HG03378 (cell line): ENCODE measurements around the gene WASL.
"Not testable (repeated sequence)": the region's sequence is repeated elsewhere in the genome, so short reads cannot be mapped to it uniquely, and the experiment has no call there.

Experiments
- ATAC-seq: cut with Tn5 transposase; IDR thresholded peaks from one replicate; pipeline ENCODE4 v1.9.1; 2021; ENCODE audit warnings: mild to moderate bottlenecking, moderate library complexity; ENCODE audit not compliant: unreplicated experiment

Gene WASL

GRCh38 chr7:123770378-123770777, 21.6 kb upstream of the WASL start:
- peak; percentile 96 for ATAC-seq

GRCh38 chr7:123769371-123769770, 20.6 kb upstream of the WASL start:
- ATAC-seq = no peak

DNA sequence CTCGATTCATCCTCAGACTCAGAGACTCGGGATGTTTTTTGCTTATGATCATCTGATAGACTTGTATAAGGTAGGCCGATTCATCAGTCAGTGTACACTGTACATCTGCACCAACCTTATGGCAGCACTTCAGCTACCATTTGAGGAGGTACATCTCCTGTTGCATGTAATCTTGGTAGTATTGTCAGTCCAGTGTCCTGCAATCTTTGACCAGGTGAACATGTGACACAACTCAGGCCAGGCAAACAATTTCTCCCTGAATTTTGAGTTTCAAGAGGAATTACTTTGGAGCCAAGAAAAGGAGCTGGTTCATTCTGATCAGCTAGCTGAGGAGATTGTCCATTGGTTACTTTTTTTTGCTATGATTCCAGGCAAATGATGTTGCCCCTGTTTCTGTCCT, 19.7 kb upstream of the WASL start:
- ATAC-seq = no peak

DNA sequence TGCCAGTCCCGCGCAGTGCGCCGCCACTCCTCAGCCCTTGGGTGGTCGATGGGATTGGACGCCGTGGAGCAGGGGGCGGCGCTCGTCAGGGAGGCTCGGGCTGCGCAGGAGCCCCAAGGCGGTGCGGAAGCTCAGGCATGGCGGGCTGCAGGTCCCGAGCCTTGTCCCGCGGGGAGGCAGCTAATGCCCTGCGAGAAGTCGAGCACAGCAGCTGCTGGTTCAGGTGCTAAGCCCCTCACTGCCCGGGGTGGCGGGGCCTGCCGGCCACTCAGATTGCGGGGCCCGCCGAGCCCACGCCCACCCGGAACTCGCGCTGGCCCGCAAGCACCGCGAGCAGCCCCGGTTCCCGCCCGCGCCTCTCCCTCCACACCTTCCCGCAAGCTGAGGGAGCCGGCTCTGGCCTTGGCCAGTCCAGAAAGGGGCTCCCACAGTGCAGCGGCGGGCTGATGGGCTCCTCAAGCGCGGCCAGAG, 14.4 kb upstream of the WASL start:
- no peak for ATAC-seq

- ATAC-seq = no peak
Observed at GRCh38 chr7:123761729-123762128, 12.9 kb upstream of the WASL start.

DNA sequence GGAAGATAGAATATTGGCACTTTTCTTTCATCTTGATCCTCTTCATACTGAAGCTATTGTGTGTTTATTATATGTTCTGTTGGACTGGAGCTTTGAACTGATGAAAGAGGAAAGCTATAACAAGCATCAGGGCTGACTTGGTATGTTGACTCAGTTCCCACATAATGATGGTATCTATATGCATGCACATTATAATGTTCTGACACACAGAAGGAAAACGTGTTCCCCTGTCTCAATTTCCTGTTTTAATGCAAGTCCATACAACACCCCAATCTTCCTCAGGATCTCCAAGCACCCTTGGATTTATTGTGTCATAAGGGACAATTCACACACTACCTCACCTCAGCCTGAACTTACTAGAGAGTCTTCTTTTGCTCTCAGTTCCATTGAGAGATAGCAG, 8.3 kb upstream of the WASL start:
- no peak for ATAC-seq

DNA sequence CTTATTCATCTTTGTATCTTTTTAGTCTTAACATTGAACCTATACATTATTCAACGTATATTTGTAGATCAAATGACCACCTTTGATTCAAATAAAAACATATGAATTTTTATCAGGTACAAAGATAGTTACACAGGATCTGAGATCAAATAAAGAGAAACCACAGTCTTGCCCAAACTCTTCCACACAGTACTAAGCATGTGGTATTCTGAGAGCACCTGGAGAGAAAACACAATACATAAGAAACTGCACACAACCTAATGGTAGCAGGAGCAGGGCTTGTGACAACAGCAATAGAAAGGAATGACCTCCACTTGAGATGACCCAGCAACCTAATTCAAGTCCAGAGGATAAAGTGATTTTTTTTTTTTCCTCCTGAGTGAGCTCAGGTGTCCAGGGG, 6.5 kb upstream of the WASL start:
- ATAC-seq = no peak

DNA sequence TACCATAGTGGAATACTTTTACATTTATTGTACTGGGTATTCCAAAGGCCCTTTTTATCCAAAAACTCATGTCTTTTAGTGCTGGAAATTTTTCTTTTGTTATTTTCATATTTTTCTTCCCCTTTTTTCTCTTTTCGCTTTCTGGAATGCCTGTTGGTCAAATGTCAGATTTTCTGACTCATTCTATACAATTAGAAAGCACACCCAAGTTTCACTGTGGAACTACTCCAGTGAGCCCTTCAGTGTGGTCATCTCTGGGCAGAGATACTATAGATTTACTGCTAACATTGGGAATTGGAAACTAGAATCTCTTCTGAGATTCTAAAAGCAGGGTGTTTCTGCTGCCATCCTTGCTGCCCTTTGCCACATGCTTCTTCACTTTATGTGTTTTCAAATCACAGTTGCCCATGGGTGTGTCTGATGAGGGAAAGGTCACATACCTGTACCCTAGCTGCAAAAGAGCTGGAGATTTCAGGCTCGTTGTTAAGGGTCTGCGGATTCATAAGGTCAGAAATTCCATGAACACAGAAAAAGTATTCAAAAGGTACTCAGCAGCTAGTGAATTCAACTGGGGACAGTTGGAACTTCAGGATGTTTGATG, 5.6 kb upstream of the WASL start:
- ATAC-seq = no peak

DNA sequence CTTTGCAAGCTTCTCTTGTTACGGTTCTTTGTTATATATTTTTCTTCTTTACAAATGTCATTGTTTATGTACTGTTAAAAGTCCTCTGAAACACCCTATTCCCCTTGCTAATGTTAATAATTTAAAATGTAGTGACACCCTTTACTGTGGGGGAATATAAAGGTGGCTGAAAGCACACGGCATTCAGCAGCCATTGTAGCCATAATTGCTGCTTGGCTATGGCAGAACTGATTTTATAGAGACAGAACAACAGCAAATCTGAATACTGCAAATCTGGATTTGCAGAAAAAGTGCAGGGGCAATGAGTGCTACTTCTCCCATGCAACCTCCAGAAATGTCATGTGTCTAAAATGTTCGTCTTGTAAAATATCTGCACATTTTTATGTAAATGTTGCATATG, 3.7 kb upstream of the WASL start:
- ATAC-seq = no peak

GRCh38 chr7:123751821-123752220, 3.0 kb upstream of the WASL start:
- no peak for ATAC-seq

GRCh38 chr7:123750389-123751230, 1.8 kb upstream of the WASL start:
- ATAC-seq = no peak

DNA sequence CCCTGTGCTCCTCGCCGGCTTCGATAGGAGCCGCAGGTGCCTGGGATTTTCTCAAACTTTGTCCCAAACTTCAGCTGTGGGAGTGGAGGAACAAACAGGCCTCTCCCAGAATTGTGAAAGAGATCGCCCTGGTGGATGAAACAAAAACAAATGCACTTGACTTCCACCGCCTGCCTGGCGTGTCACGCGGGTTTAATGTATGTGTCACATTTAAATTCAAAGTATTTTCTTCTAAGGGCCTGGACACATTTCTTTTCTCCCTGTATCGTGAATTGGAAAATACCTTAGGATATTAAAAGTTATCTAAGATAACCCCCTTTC, 694 bp upstream of the WASL start:
- peak; percentile 28 for ATAC-seq

DNA sequence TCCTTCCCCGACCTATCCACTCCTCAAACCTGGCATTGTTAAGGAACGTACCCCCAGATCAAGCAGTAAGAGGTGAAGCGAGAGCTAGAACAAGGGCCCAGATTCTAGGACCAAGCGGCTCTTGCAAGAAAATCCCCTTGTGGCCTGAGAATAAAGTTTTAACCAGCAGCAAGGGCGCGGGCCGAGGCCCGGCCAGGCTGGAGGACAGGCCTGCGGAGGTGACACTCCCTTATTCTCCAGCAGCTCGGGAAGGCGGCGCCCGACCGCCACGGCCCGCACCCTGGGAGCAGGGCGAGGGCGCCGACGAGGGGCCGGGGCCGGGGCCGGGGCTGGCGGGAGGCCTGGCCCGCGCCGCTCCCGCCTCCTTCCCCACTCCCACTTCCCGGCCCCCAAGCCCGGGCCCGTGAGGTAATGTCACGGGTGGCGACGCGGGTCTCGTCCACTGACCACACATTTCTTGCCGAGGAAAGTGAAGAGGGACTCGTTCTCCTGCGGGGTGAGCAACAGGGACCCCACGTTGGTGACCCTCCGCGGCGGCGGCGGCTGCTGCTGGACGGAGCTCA, 551 bp downstream of the WASL start:
- peak; percentile 11 for ATAC-seq

GRCh38 chr7:123747620-123748141, 1.1 kb downstream of the WASL start:
- ATAC-seq = no peak

DNA sequence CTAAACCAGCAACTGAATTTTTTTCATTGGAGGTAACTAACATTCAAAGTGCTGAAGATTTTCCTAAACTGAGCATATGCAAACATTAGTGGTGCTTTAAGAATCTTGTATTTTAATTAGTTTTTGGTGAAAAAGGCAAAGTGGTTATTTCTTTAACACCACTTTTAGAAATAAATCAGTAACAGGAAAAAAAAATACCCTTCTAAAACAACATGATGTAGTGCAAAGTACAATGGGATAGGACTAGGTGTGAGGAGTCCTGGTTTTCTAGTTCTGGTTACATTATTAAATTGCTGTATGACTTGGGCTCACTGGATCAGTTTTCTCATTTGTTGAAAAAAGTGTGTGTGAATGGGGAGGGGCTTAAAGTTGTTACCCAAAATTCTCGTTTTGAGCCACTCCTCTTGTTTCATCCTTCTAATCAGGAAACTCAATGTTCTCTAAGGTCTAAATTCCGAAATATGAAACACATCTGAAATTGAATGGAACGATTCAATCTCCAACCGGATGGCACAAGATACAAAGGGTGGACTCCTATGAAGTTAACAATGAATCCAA, 1.8 kb downstream of the WASL start:
- no peak for ATAC-seq

DNA sequence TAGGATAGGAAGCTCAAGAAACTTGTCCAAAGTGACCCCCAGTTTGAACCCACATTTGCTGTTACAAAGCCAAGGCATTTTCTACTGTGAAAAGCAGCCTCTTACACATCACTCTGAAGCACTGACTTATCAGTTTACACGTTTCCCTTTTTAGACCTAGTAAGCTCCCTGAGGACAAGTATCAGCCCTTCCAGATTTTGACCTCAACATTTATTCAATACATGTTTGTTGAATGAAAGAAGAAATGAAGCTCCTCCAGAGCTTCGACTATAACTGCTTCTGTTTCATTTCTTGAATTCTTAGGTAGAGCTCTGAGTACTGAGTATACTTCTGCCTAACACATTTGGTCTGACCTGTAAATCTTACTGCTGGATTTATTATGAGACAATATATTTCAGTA, 2.7 kb downstream of the WASL start:
- ATAC-seq = no peak

GRCh38 chr7:123745437-123745836, 3.4 kb downstream of the WASL start:
- no peak for ATAC-seq

- no peak for ATAC-seq
Observed at GRCh38 chr7:123744416-123744815, 4.4 kb downstream of the WASL start.

DNA sequence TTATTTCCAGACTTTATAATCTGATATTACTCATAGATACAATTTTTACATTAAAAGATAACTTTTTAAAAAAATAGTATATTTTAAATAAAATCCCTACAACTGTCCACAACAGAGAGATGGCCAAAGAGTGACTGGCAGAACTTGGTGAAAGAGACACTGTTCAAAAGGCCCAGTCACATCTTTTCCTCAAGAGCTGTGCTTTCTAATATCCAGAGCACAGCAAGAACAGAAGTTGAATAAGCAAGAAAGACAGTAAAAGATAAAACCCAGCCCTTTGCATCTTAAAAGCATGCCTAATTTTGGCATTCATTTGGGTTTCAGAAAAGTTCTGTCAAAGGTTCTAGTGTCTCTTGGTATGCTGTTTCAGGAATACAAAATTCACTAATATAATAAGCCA, 6.9 kb downstream of the WASL start:
- ATAC-seq = no peak

GRCh38 chr7:123738808-123739207, 10.0 kb downstream of the WASL start:
- no peak for ATAC-seq

DNA sequence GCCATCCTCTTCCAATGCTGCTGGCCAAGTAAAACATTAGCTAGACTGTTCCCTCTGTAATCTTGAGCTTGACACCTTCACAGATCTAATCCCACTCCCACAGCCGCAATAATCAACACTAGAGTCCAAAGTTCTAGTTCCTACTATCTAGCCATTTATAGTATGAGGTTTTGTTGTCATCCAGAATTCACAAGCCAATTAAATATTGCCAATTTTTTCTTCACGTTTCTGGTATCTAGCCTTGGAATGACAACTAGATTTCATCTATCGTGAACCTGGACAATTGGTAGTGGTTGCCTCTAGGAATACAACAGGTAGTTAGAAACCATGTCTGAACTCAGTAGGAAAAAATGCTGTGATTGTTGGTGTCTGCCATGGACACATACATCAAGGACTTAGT, 10.4 kb downstream of the WASL start:
- ATAC-seq = no peak

GRCh38 chr7:123737168-123737674, 11.6 kb downstream of the WASL start:
- not testable (repeated sequence) for ATAC-seq
